Measurements from ENCODE around the gene FAM120A. TPM values are rescaled to one million over a fixed set of nuclear protein-coding genes. Genes with fewer than 3 reads are reported as not detected.

The FAM120A gene
- total RNA-seq, 1 donor from 2014 or later: 59.3 TPM

DNA sequence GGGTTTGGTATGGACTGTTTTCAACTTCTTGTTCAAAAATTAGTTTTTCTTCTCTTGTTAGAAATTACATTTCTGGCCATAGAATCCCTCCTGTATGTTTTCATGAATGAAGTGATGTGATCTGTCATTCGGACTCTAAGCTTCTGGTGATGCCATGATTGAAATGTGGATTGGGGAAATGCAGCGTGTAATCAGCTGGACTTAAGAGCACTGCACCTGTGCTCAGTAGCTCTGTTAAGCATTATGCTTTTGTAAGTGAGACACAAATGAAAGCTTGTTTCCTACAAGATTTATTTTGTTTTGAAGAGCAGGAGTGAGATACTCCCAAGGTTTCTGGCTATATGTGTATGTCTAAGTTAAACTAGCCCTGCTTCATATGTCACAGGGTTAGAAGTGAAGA lies 25.9 kb downstream of the FAM120A start:
- Mint-ChIP-seq H3K27ac (no peak overlapping the region), H3K4me3 (ENCODE audit: low read depth) (no peak overlapping the region), H3K9me3 (ENCODE audit: low read depth) (no peaks in the 10 kb centered on the region), H3K36me3 (ENCODE audit: insufficient read depth) (peaks cover 5% of the 10 kb centered on the region), H3K27me3 (no peaks in the 10 kb centered on the region), H3K4me1 (ENCODE audit: low read depth) (peaks cover under 1% of the 10 kb centered on the region)
- no peak for TF ChIP-seq CTCF (IDR thresholded peaks at IDR 0.05; ENCODE audit: unreplicated experiment)
- DNase-seq (ENCODE audit: low spot score, unreplicated experiment): no peak

DNA sequence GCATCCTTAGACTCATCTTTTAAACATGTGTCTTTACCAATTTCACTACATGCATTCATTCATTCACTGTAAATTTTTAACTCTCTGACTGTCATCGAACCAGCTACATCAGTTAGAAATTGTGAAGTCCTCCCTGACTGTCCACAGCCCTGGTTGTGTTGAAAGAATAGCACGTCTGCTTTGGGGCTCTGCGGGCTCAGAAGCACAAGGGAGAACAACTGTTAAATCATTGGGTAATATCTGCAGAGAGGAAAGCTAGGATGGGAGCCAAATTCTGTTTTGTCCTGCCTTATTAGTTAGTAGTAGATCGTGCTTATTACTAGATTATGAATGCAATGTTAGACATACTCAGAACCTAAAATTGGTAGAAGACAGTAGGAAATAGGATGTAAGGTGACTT lies 28.2 kb downstream of the FAM120A start:
- no peaks in the 10 kb centered on the region for H3K4me1 Mint-ChIP-seq (ENCODE audit: low read depth)
- H3K4me3 Mint-ChIP-seq (ENCODE audit: low read depth): no peak overlapping the region
- DNase-seq (ENCODE audit: low spot score, unreplicated experiment): no peak
- H3K27ac Mint-ChIP-seq: no peak overlapping the region
- H3K9me3 Mint-ChIP-seq (ENCODE audit: low read depth): no peaks in the 10 kb centered on the region
- H3K36me3 Mint-ChIP-seq (ENCODE audit: insufficient read depth): peaks cover 5% of the 10 kb centered on the region
- no peak for TF ChIP-seq CTCF (IDR thresholded peaks at IDR 0.05; ENCODE audit: unreplicated experiment)
- H3K27me3 Mint-ChIP-seq: no peaks in the 10 kb centered on the region

- no peak for DNase-seq (ENCODE audit: low spot score, unreplicated experiment)
- Mint-ChIP-seq H3K36me3 (ENCODE audit: insufficient read depth) (peaks cover 2% of the 10 kb centered on the region), H3K27me3 (no peaks in the 10 kb centered on the region), H3K4me1 (ENCODE audit: low read depth) (no peaks in the 10 kb centered on the region), H3K27ac (no peak overlapping the region), H3K4me3 (ENCODE audit: low read depth) (no peak overlapping the region), H3K9me3 (ENCODE audit: low read depth) (no peaks in the 10 kb centered on the region)
- TF ChIP-seq CTCF (IDR thresholded peaks at IDR 0.05; ENCODE audit: unreplicated experiment): no peak
These were observed 28.8 kb downstream of the FAM120A start for GRCh38 chr9:93480262-93480661.

DNA sequence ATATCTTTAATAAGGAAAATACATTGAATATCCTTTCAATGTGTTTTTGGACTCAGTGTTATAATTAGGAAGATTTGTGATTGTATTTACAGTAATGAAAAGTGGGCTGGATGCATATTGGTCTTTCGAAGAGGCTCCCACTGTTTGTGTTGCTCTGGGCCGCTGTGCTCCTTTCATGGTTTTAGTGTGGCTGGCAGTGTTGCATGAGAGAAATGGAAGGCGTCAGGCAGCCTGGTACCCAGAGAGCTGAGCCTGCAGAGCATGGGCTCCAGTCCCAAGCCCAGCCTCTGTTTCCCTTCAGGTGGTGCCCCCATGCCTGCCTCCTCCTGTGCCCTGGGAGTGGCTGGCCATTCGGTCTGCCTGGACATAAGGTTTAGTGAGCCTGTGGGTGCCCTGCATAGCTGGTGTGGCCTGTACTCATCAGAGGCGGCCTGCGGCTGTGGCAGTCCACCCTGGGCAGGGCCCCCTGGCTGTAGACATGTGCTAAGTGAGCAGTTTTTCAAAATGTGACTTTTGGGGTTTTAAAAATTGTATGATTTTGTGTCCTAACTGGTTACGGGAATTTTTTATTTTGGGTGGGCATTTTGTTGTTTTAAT lies 29.3 kb downstream of the FAM120A start:
- Mint-ChIP-seq H3K27me3 (no peaks in the 10 kb centered on the region), H3K4me3 (ENCODE audit: low read depth) (no peak overlapping the region), H3K9me3 (ENCODE audit: low read depth) (no peaks in the 10 kb centered on the region), H3K4me1 (ENCODE audit: low read depth) (no peaks in the 10 kb centered on the region), H3K27ac (no peak overlapping the region), H3K36me3 (ENCODE audit: insufficient read depth) (peaks cover 4% of the 10 kb centered on the region)
- DNase-seq (ENCODE audit: low spot score, unreplicated experiment): no peak
- TF ChIP-seq CTCF (IDR thresholded peaks at IDR 0.05; ENCODE audit: unreplicated experiment): peak; percentile 27

GRCh38 chr9:93483497-93483896 lies 32.0 kb downstream of the FAM120A start:
- H3K9me3 Mint-ChIP-seq (ENCODE audit: low read depth): no peaks in the 10 kb centered on the region
- DNase-seq (ENCODE audit: low spot score, unreplicated experiment): no peak
- no peaks in the 10 kb centered on the region for H3K4me1 Mint-ChIP-seq (ENCODE audit: low read depth)
- peaks cover 14% of the 10 kb centered on the region for H3K36me3 Mint-ChIP-seq (ENCODE audit: insufficient read depth)
- no peak overlapping the region for H3K27ac Mint-ChIP-seq
- no peak overlapping the region for H3K4me3 Mint-ChIP-seq (ENCODE audit: low read depth)
- TF ChIP-seq CTCF (IDR thresholded peaks at IDR 0.05; ENCODE audit: unreplicated experiment): no peak
- H3K27me3 Mint-ChIP-seq: no peaks in the 10 kb centered on the region

Data from progenitor cell of endocrine pancreas (in vitro differentiated cells).